Mesothelial cell of epicardium (in vitro differentiated cells): Measurements from ENCODE around the gene ARL13B. TPM values are rescaled to one million over a fixed set of nuclear protein-coding genes. Genes with fewer than 3 reads are reported as not detected.

ENCODE experiments used
- DNase-seq, 2 experiments: peaks; one replicate each; pipeline ENCODE4 v3.0.0; 2021; ENCODE audit warnings: low spot score in 2 of 2; ENCODE audit not compliant: unreplicated experiment in 2 of 2
- H3K27ac Mint-ChIP-seq: 2 replicates; pipeline ENCODE4 v1.8.0; 2021; ENCODE audit warnings: mixed read lengths
- H3K27me3 Mint-ChIP-seq: 2 replicates; pipeline ENCODE4 v1.8.0; 2021; ENCODE audit warnings: low read depth, mixed read lengths
- H3K36me3 Mint-ChIP-seq: 2 replicates; pipeline ENCODE4 v1.8.0; 2021; ENCODE audit warnings: mixed read lengths
- H3K4me1 Mint-ChIP-seq: 2 replicates; pipeline ENCODE4 v1.8.0; 2021; ENCODE audit warnings: mixed read lengths
- H3K4me3 Mint-ChIP-seq: 2 replicates; pipeline ENCODE4 v1.8.0; 2021; ENCODE audit warnings: mild to moderate bottlenecking, moderate library complexity, mixed read lengths
- H3K9me3 Mint-ChIP-seq: 2 replicates; pipeline ENCODE4 v1.8.0; 2021; ENCODE audit warnings: mixed read lengths
- CTCF ChIP-seq: fragments of 200-600 bp; sonication (generic); IDR thresholded peaks from one replicate; pipeline ENCODE4 v1.5.0; 2021; ENCODE audit warnings: antibody characterized with exemption; ENCODE audit not compliant: unreplicated experiment
- total RNA-seq: library from RNA; stranded (reverse); gene quantifications from 3 replicates; pipeline ENCODE4 v1.2.1, GENCODE V29; 2021

ARL13B gene
- total RNA-seq, 1 donor from 2014 or later, result 14.1 TPM

- H3K27ac Mint-ChIP-seq, result peak overlapping the region; percentile 51
- H3K9me3 Mint-ChIP-seq, result no peaks in the 10 kb centered on the region
- peaks cover 4% of the 10 kb centered on the region for H3K36me3 Mint-ChIP-seq
- H3K4me1 Mint-ChIP-seq, result peaks cover 23% of the 10 kb centered on the region
- DNase-seq, result no peak
- no peak overlapping the region for H3K4me3 Mint-ChIP-seq
- TF ChIP-seq CTCF, result no peak
- H3K27me3 Mint-ChIP-seq, result no peaks in the 10 kb centered on the region
These were observed 22.0 kb downstream of the ARL13B start for GRCh38 chr3:94001827-94002495.

- Mint-ChIP-seq H3K4me1 (peaks cover 34% of the 10 kb centered on the region), H3K36me3 (no peaks in the 10 kb centered on the region), H3K4me3 (peak overlapping the region; percentile 38), H3K9me3 (no peaks in the 10 kb centered on the region), H3K27ac (peak overlapping the region; percentile 80), H3K27me3 (no peaks in the 10 kb centered on the region)
- no peak for DNase-seq
- TF ChIP-seq CTCF, result peak; percentile 57
These were observed 24.5 kb downstream of the ARL13B start for GRCh38 chr3:94004301-94004910.

GRCh38 chr3:94008253-94008652, 28.3 kb downstream of the ARL13B start:
- no peaks in the 10 kb centered on the region for H3K27me3 Mint-ChIP-seq
- peak overlapping the region; percentile 49 for H3K27ac Mint-ChIP-seq
- H3K9me3 Mint-ChIP-seq, result no peaks in the 10 kb centered on the region
- H3K4me3 Mint-ChIP-seq, result no peak overlapping the region
- H3K4me1 Mint-ChIP-seq, result peaks cover 21% of the 10 kb centered on the region
- TF ChIP-seq CTCF, result no peak
- H3K36me3 Mint-ChIP-seq, result no peaks in the 10 kb centered on the region
- DNase-seq, result no peak

- Mint-ChIP-seq H3K27ac (no peak overlapping the region), H3K4me3 (no peak overlapping the region), H3K36me3 (no peaks in the 10 kb centered on the region), H3K9me3 (no peaks in the 10 kb centered on the region), H3K27me3 (no peaks in the 10 kb centered on the region), H3K4me1 (peaks cover 20% of the 10 kb centered on the region)
- no peak for DNase-seq
- TF ChIP-seq CTCF, result no peak
These were observed 29.7 kb downstream of the ARL13B start for GRCh38 chr3:94009608-94010007.

- no peaks in the 10 kb centered on the region for H3K27me3 Mint-ChIP-seq
- H3K27ac Mint-ChIP-seq, result no peak overlapping the region
- H3K36me3 Mint-ChIP-seq, result no peaks in the 10 kb centered on the region
- H3K4me3 Mint-ChIP-seq, result no peak overlapping the region
- H3K9me3 Mint-ChIP-seq, result no peaks in the 10 kb centered on the region
- no peak for TF ChIP-seq CTCF
- no peak for DNase-seq
- peaks cover 19% of the 10 kb centered on the region for H3K4me1 Mint-ChIP-seq
These were observed 31.3 kb downstream of the ARL13B start for GRCh38 chr3:94011233-94011711.
